Retinal pigment epithelial cell (primary cell): ENCODE data around the gene UBE2Q1.
A peak's percentile ranks its signal among the peaks of the same experiment; 100 is the strongest.

ENCODE experiments used
- DNase-seq: peaks from one replicate; pipeline ENCODE4 v3.0.0-alpha.2; 2010; ENCODE audit warnings: low read depth
- H3K4me3 ChIP-seq: 2 replicates; pipeline ENCODE4 v1.5.1; 2011; ENCODE audit warnings: mild to moderate bottlenecking, low read length, control low read depth, moderate library complexity
- CTCF ChIP-seq: conservative IDR thresholded peaks from 2 replicates; pipeline ENCODE4 v1.5.1; 2011; ENCODE audit warnings: low read depth, low read length, control low read depth, inconsistent platforms

UBE2Q1 gene

DNA sequence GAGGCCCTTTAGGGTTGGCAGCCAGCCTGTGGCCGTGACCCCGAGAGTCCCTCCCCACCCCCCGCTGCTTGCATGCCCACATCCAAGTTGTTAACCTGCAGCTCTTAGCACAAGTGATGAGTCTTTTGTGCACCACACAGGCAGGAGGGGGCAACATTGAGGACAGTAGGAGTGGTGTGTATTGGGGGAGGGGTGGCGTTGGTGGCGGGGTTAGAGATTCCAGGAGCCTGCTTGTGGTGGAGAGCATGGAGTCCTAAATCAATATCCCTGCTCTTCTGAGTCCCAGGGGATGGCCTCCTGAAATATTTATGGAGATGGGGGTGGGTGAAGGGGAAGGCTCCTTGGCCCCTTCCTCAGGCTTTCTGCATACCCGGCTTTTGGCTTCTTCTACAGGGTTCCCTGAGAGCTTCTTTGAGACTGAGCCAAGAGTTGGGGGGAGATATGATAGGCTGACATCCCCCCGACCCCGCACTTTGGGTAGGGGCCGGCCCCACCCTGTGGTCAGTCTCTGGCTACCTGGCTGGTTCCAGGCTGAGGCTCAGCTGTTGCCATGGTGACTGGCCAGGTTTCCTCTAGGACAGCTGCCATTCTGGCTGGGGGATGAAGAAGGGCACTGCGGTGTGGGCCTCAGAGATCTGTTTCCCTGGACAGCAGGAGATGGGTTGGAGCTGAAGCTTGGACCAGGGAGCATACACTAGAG is 14.2 kb upstream of the UBE2Q1 start:
- no peak overlapping the region for H3K4me3 ChIP-seq
- no peak for TF ChIP-seq CTCF
- no peak for DNase-seq

GRCh38 chr1:154571964-154572288 is 13.5 kb upstream of the UBE2Q1 start:
- DNase-seq: no peak
- no peak for TF ChIP-seq CTCF
- no peak overlapping the region for H3K4me3 ChIP-seq

DNA sequence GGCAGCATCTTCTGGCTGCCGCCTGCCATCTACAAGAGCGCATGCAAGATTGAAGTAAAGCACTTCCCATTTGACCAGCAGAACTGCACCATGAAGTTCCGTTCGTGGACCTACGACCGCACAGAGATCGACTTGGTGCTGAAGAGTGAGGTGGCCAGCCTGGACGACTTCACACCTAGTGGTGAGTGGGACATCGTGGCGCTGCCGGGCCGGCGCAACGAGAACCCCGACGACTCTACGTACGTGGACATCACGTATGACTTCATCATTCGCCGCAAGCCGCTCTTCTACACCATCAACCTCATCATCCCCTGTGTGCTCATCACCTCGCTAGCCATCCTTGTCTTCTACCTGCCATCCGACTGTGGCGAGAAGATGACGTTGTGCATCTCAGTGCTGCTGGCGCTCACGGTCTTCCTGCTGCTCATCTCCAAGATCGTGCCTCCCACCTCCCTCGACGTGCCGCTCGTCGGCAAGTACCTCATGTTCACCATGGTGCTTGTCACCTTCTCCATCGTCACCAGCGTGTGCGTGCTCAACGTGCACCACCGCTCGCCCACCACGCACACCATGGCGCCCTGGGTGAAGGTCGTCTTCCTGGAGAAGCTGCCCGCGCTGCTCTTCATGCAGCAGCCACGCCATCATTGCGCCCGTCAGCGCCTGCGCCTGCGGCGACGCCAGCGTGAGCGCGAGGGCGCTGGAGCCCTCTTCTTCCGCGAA is 12.9 kb upstream of the UBE2Q1 start:
- DNase-seq: no peak
- TF ChIP-seq CTCF: no peak
- H3K4me3 ChIP-seq: no peak overlapping the region

DNA sequence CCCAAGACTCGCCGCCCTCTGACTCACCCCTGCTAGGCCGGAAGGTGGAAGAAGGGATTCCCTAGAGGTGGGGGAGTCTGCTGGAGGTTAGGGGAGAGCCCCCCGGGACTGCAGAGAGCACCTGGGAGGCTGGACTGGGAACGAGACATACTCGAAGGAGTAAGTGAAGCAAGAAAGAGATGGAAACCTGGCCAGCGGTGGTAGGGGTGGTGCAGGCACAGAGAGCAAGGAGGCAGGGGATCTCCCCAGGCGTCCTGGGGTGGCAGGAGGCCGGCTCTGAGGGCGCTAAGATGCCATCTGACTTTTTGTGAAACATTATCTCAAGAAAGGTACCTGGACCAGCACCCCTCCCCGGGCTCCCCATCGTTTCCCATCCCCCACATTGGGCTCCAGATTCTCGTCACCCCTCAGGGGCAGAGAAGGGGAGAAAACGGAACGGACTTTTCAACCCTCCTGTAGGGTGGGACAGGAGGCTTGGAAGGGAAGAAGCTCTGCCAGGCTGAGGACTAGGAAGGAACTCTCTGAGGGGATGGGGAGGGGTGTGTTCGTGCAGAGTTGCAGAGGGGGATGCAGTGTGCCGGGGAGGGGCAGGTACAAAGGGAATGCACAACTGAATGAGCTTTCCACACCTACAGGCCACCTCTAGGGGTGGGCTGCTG is 9.8 kb upstream of the UBE2Q1 start:
- H3K4me3 ChIP-seq: no peak overlapping the region
- no peak for TF ChIP-seq CTCF
- no peak for DNase-seq

GRCh38 chr1:154567386-154568156 is 9.1 kb upstream of the UBE2Q1 start, which contains the start of gene CHRNB2:
Gene CHRNB2, plus strand, starts transcription at chr1:154567778. Its CDS starts 267 bp downstream, at chr1:154568045.
- DNase-seq: no peak
- TF ChIP-seq CTCF: no peak
- peak within 1 kb of the TSS; percentile 17 for H3K4me3 ChIP-seq

DNA sequence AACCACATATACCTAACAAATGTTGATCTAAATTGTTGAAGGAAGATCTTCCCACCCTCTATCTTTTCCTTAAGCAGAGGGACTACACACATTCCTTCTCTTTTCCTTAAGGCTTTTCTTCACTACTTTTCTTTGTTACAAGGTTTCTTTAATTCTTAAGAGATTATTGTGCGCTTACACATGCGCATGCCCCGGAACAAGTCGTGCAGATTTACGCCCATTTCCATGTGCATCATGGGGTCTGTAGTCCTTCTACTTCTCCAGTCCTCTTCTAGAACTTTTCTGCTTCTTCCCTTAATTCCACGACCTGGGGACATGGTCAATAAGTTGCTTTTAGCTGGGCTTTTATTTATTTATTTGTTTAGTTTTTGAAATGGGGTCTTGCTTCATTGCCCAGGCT is 7.4 kb upstream of the UBE2Q1 start:
- TF ChIP-seq CTCF: no peak
- no peak for DNase-seq
- no peak overlapping the region for H3K4me3 ChIP-seq
